Measurements from ENCODE around the gene CERKL. TPM values are rescaled to one million over a fixed set of nuclear protein-coding genes. Genes with fewer than 3 reads are reported as not detected.

The CERKL gene
- total RNA-seq, 1 experiment from 2014 or later = 0.24 TPM

- no peak for TF ChIP-seq JUN (CRISPR knock-in tag; IDR thresholded peaks at IDR 0.05)
- no peak for TF ChIP-seq TCF7 (CRISPR knock-in tag; IDR thresholded peaks at IDR 0.05; ENCODE audit: low read depth)
- TF ChIP-seq NR2C2 (CRISPR knock-in tag; IDR thresholded peaks at IDR 0.05) = no peak
- TF ChIP-seq NFATC4 (CRISPR knock-in tag; IDR thresholded peaks at IDR 0.05) = no peak
- no peak for TF ChIP-seq ZNF423 (CRISPR knock-in tag; IDR thresholded peaks at IDR 0.05)
- TF ChIP-seq CDX4 (CRISPR knock-in tag; IDR thresholded peaks at IDR 0.05; ENCODE audit: borderline replicate concordance) = no peak
- no peak for TF ChIP-seq ETV6 (CRISPR knock-in tag; IDR thresholded peaks at IDR 0.05)
- TF ChIP-seq ZNF425 (CRISPR knock-in tag; conservative IDR thresholded peaks at IDR 0.05) = no peak
- no peak for TF ChIP-seq CBFB (CRISPR knock-in tag; IDR thresholded peaks at IDR 0.05; ENCODE audit: low read depth)
- TF ChIP-seq IRF2 (CRISPR knock-in tag; IDR thresholded peaks at IDR 0.05; ENCODE audit: borderline replicate concordance, low read depth) = no peak
- no peak for TF ChIP-seq SMAD3 (CRISPR knock-in tag; IDR thresholded peaks at IDR 0.05; ENCODE audit: borderline replicate concordance)
Observed at GRCh38 chr2:181657379-181657778, 474 bp upstream of the CERKL start (continued).

GRCh38 chr2:181655519-181655918 lies 1.4 kb downstream of the CERKL start:
- Mint-ChIP-seq H3K27ac (no peak overlapping the region), H3K4me1 (peaks cover 36% of the 10 kb centered on the region), H3K4me3 (peak overlapping the region; percentile 81), H3K27me3 (ENCODE audit: low read depth) (peaks cover 73% of the 10 kb centered on the region), H3K9me3 (no peaks in the 10 kb centered on the region), H3K36me3 (no peaks in the 10 kb centered on the region)
- CTCF ChIA-PET = interaction anchor here (1.8 kb wide), 1 partner anchor 12 kb away, joined by 5 read pairs; no protein-coding TSS in a partner anchor
- TF ChIP-seq ZNF232 (CRISPR knock-in tag; IDR thresholded peaks at IDR 0.05) (no peak), MAX (CRISPR knock-in tag; IDR thresholded peaks at IDR 0.05) (no peak), PRRX2 (CRISPR knock-in tag; IDR thresholded peaks at IDR 0.05) (no peak)
- ATAC-seq = no peak
- no peak for DNase-seq (ENCODE audit: low spot score)
- POLR2A ChIA-PET = no interaction called here

- ATAC-seq (no peak), DNase-seq (ENCODE audit: low spot score) (no peak)
- no peak overlapping the region for H3K27ac Mint-ChIP-seq
- H3K4me1 Mint-ChIP-seq = no peaks in the 10 kb centered on the region
- CTCF ChIA-PET = interaction anchor here (0.6 to 0.9 kb wide), 2 partner anchors 66 to 242 kb away, joined by 3 to 6 read pairs; no protein-coding TSS in a partner anchor
- no peaks in the 10 kb centered on the region for H3K36me3 Mint-ChIP-seq
- no peak overlapping the region for H3K4me3 Mint-ChIP-seq
- H3K27me3 Mint-ChIP-seq (ENCODE audit: low read depth) = peaks cover 18% of the 10 kb centered on the region
- H3K9me3 Mint-ChIP-seq = no peaks in the 10 kb centered on the region
- POLR2A ChIA-PET = no interaction called here
- TF ChIP-seq ZNF512 (CRISPR knock-in tag; IDR thresholded peaks at IDR 0.05; ENCODE audit: borderline replicate concordance) (no peak), GABPB1 (CRISPR knock-in tag; IDR thresholded peaks at IDR 0.05) (no peak), ZNF138 (CRISPR knock-in tag; conservative IDR thresholded peaks at IDR 0.05) (no peak), GTF2I (CRISPR knock-in tag; conservative IDR thresholded peaks at IDR 0.05) (no peak), TP53 (CRISPR knock-in tag; IDR thresholded peaks at IDR 0.05) (no peak), ZNF416 (CRISPR knock-in tag; IDR thresholded peaks at IDR 0.05) (no peak), ETV6 (CRISPR knock-in tag; IDR thresholded peaks at IDR 0.05) (no peak), ARID4B (CRISPR knock-in tag; IDR thresholded peaks at IDR 0.05; ENCODE audit: borderline replicate concordance) (no peak), ZNF423 (CRISPR knock-in tag; IDR thresholded peaks at IDR 0.05) (no peak), FOXP1 (CRISPR knock-in tag; IDR thresholded peaks at IDR 0.05; ENCODE audit: borderline replicate concordance) (no peak), MXD4 (CRISPR knock-in tag; IDR thresholded peaks at IDR 0.05; ENCODE audit: borderline replicate concordance) (no peak), KAT7 (CRISPR knock-in tag; IDR thresholded peaks at IDR 0.05; ENCODE audit: borderline replicate concordance) (no peak), ZNF317 (CRISPR knock-in tag; IDR thresholded peaks at IDR 0.05; ENCODE audit: borderline replicate concordance, low read depth) (no peak), ZNF121 (CRISPR knock-in tag; IDR thresholded peaks at IDR 0.05) (no peak)
Observed at GRCh38 chr2:181649436-181649979, 7.4 kb downstream of the CERKL start.

Measured in WTC11 (cell line).